Ishikawa (cell line): ENCODE data around the gene GPALPP1.

Experiments used
- CEBPB ChIP-seq: IDR thresholded peaks from 2 replicates; pipeline ENCODE4 v1.6.1; 2012
- CREB1 ChIP-seq: IDR thresholded peaks from 2 replicates; pipeline ENCODE4 v1.6.1; 2012; ENCODE audit warnings: low read depth
- EGR1 ChIP-seq: IDR thresholded peaks from 2 replicates; pipeline ENCODE4 v1.6.1; 2012
- FOXM1 ChIP-seq: IDR thresholded peaks from 2 replicates; pipeline ENCODE4 v1.6.1; 2012; ENCODE audit warnings: low read depth, borderline replicate concordance
- MAX ChIP-seq: IDR thresholded peaks from 2 replicates; pipeline ENCODE4 v1.6.1; 2012
- RAD21 ChIP-seq: IDR thresholded peaks from 2 replicates; pipeline ENCODE4 v1.6.1; 2012; ENCODE audit warnings: low read depth
- TCF12 ChIP-seq: IDR thresholded peaks from 2 replicates; pipeline ENCODE4 v1.6.1; 2012; ENCODE audit warnings: low read depth
- USF1 ChIP-seq: IDR thresholded peaks from 2 replicates; pipeline ENCODE4 v1.6.1; 2012
- YY1 ChIP-seq: IDR thresholded peaks from 2 replicates; pipeline ENCODE4 v1.6.1; 2012; ENCODE audit warnings: low read depth

GRCh38 chr13:44955406-44955805 lies 33.9 kb upstream of the GPALPP1 start:
- no peak for TF ChIP-seq CEBPB
- TF ChIP-seq RAD21: no peak
- TF ChIP-seq USF1: no peak
- TF ChIP-seq EGR1: no peak
- no peak for TF ChIP-seq FOXM1
- TF ChIP-seq TCF12: no peak
- no peak for TF ChIP-seq MAX
- TF ChIP-seq YY1: no peak
- TF ChIP-seq CREB1: no peak
